Vagina (tissue), 2 donors: ENCODE results near the gene SGK1.

ENCODE experiments used
- POLR2A ChIP-seq, 2 donors: fragments of 450-650 bp; IDR thresholded peaks; one replicate each; pipeline ENCODE4 v1.6.1; 2017; ENCODE audit warnings: antibody characterized with exemption in 2 of 2, mild to moderate bottlenecking in 2 of 2, moderate library complexity in 2 of 2
- POLR2AphosphoS5 ChIP-seq, 2 donors: sonication (generic); formaldehyde crosslinking; IDR thresholded peaks; one replicate each; pipeline ENCODE4 v1.9.0; 2017; ENCODE audit warnings: antibody characterized with exemption in 2 of 2, mild to moderate bottlenecking in 2 of 2, low read depth in 1 of 2; ENCODE audit not compliant: insufficient read depth in 1 of 2
- TF ChIP-seq, protein P1 (sequence below), 3 experiments: fragments of 450-650 bp in 2 of 3; fragments of 200-600 bp in 1 of 3; sonication (generic) in 1 of 3; IDR thresholded peaks; one replicate each; pipeline ENCODE4 v1.5.1; 2017 to 2019; ENCODE audit warnings: antibody characterized with exemption in 3 of 3, mild to moderate bottlenecking in 2 of 3, moderate library complexity in 2 of 3

DNA sequence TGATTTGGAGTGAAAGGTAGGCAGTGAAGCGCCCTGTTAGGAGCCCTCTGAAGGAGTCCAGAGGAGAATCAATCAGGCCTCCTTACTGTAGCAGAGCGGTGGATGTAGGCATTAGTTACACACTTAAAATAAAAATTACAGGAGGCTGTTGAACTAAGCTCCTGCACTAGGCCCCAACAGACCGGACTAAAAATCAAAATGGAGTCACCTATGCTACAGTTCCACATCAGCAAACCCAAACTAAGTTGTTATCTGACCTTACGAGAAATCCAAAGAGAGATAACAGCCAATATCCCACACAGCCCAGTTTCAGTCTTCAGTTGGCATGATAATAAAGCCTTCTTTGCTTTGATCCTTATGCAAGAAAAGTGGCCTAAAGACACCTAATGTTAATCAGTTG is 26.8 kb downstream of the SGK1 start:
- TF ChIP-seq, protein P1, sequence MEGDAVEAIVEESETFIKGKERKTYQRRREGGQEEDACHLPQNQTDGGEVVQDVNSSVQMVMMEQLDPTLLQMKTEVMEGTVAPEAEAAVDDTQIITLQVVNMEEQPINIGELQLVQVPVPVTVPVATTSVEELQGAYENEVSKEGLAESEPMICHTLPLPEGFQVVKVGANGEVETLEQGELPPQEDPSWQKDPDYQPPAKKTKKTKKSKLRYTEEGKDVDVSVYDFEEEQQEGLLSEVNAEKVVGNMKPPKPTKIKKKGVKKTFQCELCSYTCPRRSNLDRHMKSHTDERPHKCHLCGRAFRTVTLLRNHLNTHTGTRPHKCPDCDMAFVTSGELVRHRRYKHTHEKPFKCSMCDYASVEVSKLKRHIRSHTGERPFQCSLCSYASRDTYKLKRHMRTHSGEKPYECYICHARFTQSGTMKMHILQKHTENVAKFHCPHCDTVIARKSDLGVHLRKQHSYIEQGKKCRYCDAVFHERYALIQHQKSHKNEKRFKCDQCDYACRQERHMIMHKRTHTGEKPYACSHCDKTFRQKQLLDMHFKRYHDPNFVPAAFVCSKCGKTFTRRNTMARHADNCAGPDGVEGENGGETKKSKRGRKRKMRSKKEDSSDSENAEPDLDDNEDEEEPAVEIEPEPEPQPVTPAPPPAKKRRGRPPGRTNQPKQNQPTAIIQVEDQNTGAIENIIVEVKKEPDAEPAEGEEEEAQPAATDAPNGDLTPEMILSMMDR (IDR thresholded peaks at IDR 0.05): no peak
- TF ChIP-seq POLR2A (IDR thresholded peaks at IDR 0.05) (no peak), POLR2AphosphoS5 (IDR thresholded peaks at IDR 0.05; ENCODE audit: insufficient read depth in 1 of 2, low read depth in 1 of 2) (no peak)
